DND-41 (cell line): ENCODE data around the gene COL2A1.

Experiments
- ATAC-seq: fragments of 200-7000 bp; cut with Tn5 transposase; 3 replicates; pipeline ENCODE4 v1.9.1; 2021; ENCODE audit warnings: low read depth; ENCODE audit not compliant: insufficient read depth
- DNase-seq: peaks from one replicate; pipeline ENCODE4 v3.0.0-alpha.2; 2020
- H2AFZ ChIP-seq: 2 replicates; pipeline ENCODE4 v1.6.0; 2012; ENCODE audit warnings: low read depth, low read length
- H3K27ac ChIP-seq: 2 replicates; pipeline ENCODE4 v1.5.1; 2012; ENCODE audit warnings: low read length, inconsistent platforms
- H3K27me3 ChIP-seq: fragments of 200-600 bp; sonication (generic); 2 replicates; pipeline ENCODE4 v1.6.0; 2012; ENCODE audit warnings: low read length, mild to moderate bottlenecking, inconsistent platforms; ENCODE audit not compliant: insufficient read depth, poor library complexity
- H3K36me3 ChIP-seq: 2 replicates; pipeline ENCODE4 v1.5.1; 2012; ENCODE audit warnings: low read length, inconsistent platforms; ENCODE audit not compliant: insufficient read depth
- H3K4me1 ChIP-seq: 2 replicates; pipeline ENCODE4 v1.5.1; 2012; ENCODE audit warnings: mild to moderate bottlenecking, low read length; ENCODE audit not compliant: insufficient read depth
- H3K4me2 ChIP-seq: 2 replicates; pipeline ENCODE4 v1.6.0; 2012; ENCODE audit warnings: mild to moderate bottlenecking, moderate library complexity, low read length, inconsistent platforms; ENCODE audit not compliant: insufficient read depth
- H3K4me3 ChIP-seq, 2 experiments: fragments of 200-600 bp in 1 of 2; shearing (Covaris generic) in 1 of 2; 2 replicates each; pipeline ENCODE4 v1.5.1; 2012 to 2016; ENCODE audit warnings: inconsistent platforms in 2 of 2, low read length in 2 of 2, mild to moderate bottlenecking in 2 of 2, low read depth in 1 of 2, moderate library complexity in 1 of 2
- H3K79me2 ChIP-seq: 2 replicates; pipeline ENCODE4 v1.6.0; 2012; ENCODE audit warnings: low read length, inconsistent platforms; ENCODE audit not compliant: insufficient read depth
- H3K9ac ChIP-seq: 2 replicates; pipeline ENCODE4 v1.6.0; 2012; ENCODE audit warnings: low read depth, mild to moderate bottlenecking, inconsistent platforms, low read length, moderate library complexity
- H3K9me3 ChIP-seq: 2 replicates; pipeline ENCODE4 v1.5.1; 2012; ENCODE audit warnings: low read length, moderate library complexity, mild to moderate bottlenecking, inconsistent platforms; ENCODE audit not compliant: insufficient read depth, severe bottlenecking
- H4K20me1 ChIP-seq: 2 replicates; pipeline ENCODE4 v1.6.0; 2012; ENCODE audit warnings: low read length; ENCODE audit not compliant: insufficient read depth
- CTCF ChIP-seq: IDR thresholded peaks from 2 replicates; pipeline ENCODE4 v1.5.1; 2012; ENCODE audit warnings: borderline replicate concordance, low read length, moderate library complexity, mild to moderate bottlenecking; ENCODE audit not compliant: poor library complexity, severe bottlenecking; ENCODE audit errors: extremely low read depth
- EZH2 ChIP-seq: IDR thresholded peaks from 3 replicates; pipeline ENCODE4 v1.6.1; 2012; ENCODE audit warnings: borderline replicate concordance, low read depth, mild to moderate bottlenecking, moderate library complexity, low read length, inconsistent platforms; ENCODE audit not compliant: severe bottlenecking

COL2A1 gene

GRCh38 chr12:47986832-47987231 is 17.4 kb downstream of the COL2A1 start:
- Histone ChIP-seq H3K27ac (no peak overlapping the region), H4K20me1 (peaks cover 16% of the 10 kb centered on the region), H3K4me1 (peaks cover 24% of the 10 kb centered on the region), H3K36me3 (no peaks in the 10 kb centered on the region), H3K9me3 (no peaks in the 10 kb centered on the region), H3K9ac (no peak overlapping the region), H3K27me3 (peaks cover 2% of the 10 kb centered on the region), H2AFZ (no peak overlapping the region), H3K4me3 (no peak overlapping the region), H3K79me2 (no peaks in the 10 kb centered on the region), H3K4me2 (no peak overlapping the region)
- ATAC-seq (no peak), DNase-seq (no peak)
- TF ChIP-seq CTCF (no peak), EZH2 (no peak)

GRCh38 chr12:47986291-47986660 is 18.0 kb downstream of the COL2A1 start:
- Histone ChIP-seq H3K27ac (no peak overlapping the region), H2AFZ (no peak overlapping the region), H3K4me1 (peaks cover 20% of the 10 kb centered on the region), H4K20me1 (peaks cover 10% of the 10 kb centered on the region), H3K9me3 (no peaks in the 10 kb centered on the region), H3K79me2 (no peaks in the 10 kb centered on the region), H3K36me3 (no peaks in the 10 kb centered on the region), H3K9ac (no peak overlapping the region), H3K4me2 (no peak overlapping the region), H3K4me3 (no peak overlapping the region), H3K27me3 (peaks cover 2% of the 10 kb centered on the region)
- TF ChIP-seq CTCF (no peak), EZH2 (no peak)
- ATAC-seq: no peak
- no peak for DNase-seq

GRCh38 chr12:47985596-47986290 is 18.5 kb downstream of the COL2A1 start:
- ATAC-seq (no peak), DNase-seq (no peak)
- no peak overlapping the region for H3K27ac ChIP-seq
- no peak overlapping the region for H3K4me2 ChIP-seq
- no peak overlapping the region for H3K9ac ChIP-seq
- H4K20me1 ChIP-seq: peaks cover 6% of the 10 kb centered on the region
- H3K4me3 ChIP-seq: no peak overlapping the region
- H3K4me1 ChIP-seq: peaks cover 14% of the 10 kb centered on the region
- TF ChIP-seq EZH2 (no peak), CTCF (no peak)
- no peaks in the 10 kb centered on the region for H3K36me3 ChIP-seq
- H2AFZ ChIP-seq: no peak overlapping the region
- no peaks in the 10 kb centered on the region for H3K9me3 ChIP-seq
- H3K27me3 ChIP-seq: peaks cover 2% of the 10 kb centered on the region
- no peaks in the 10 kb centered on the region for H3K79me2 ChIP-seq
